OCI-LY7 (cell line): ENCODE results near the gene KCNIP4. TPM values are rescaled to one million over a fixed set of nuclear protein-coding genes. Genes with fewer than 3 reads are reported as not detected.

ENCODE experiments used
- BruUV-seq: library from RNA; stranded (reverse); fragments of 400-500 nt; replicated peaks from 2 replicates; lab custom pipeline; 2021; lab: Mats Ljungman, UMichigan
- CTCF ChIA-PET: fragments of 300-600 bp; sonication (Branson Sonifier 250); formaldehyde crosslinking; loops from one replicate; lab custom pipeline; 2022; ENCODE audit warnings: antibody characterized with exemption; ENCODE audit not compliant: unreplicated experiment; lab: Charles Lee
- POLR2A ChIA-PET: fragments of 300-600 bp; sonication (Branson Sonifier 250); formaldehyde crosslinking; loops from one replicate; lab custom pipeline; 2022; ENCODE audit warnings: antibody characterized with exemption; lab: Charles Lee
- DNase-seq: peaks from one replicate; pipeline ENCODE4 v3.0.0-alpha.2; 2015; ENCODE audit warnings: low spot score
- H2AFZ ChIP-seq: fragments of 200-600 bp; sonication (generic), shearing (Covaris generic); 2 replicates; pipeline ENCODE4 v1.6.1; 2014; ENCODE audit warnings: mild to moderate bottlenecking, antibody characterized with exemption, low read length, moderate library complexity
- H3K27ac ChIP-seq: fragments of 200-600 bp; sonication (generic); 2 replicates; pipeline ENCODE4 v1.5.1; 2014; ENCODE audit warnings: mixed run types, low read depth, mild to moderate bottlenecking, moderate library complexity, low read length, inconsistent platforms; ENCODE audit not compliant: poor library complexity, severe bottlenecking
- H3K36me3 ChIP-seq: fragments of 200-600 bp; sonication (generic); 2 replicates; pipeline ENCODE4 v1.6.1; 2014; ENCODE audit warnings: mild to moderate bottlenecking, antibody characterized with exemption, low read length, moderate library complexity, mixed read lengths; ENCODE audit not compliant: insufficient read depth
- H3K4me1 ChIP-seq: fragments of 200-600 bp; sonication (generic); 2 replicates; pipeline ENCODE4 v1.5.1; 2014; ENCODE audit warnings: mild to moderate bottlenecking, low read length; ENCODE audit not compliant: insufficient read depth, poor library complexity, severe bottlenecking
- H3K4me2 ChIP-seq: fragments of 200-600 bp; sonication (generic); 2 replicates; pipeline ENCODE4 v1.6.1; 2014; ENCODE audit warnings: mild to moderate bottlenecking, low read length
- H3K4me3 ChIP-seq: fragments of 200-600 bp; sonication (generic); 2 replicates; pipeline ENCODE4 v1.5.1; 2014; ENCODE audit warnings: mild to moderate bottlenecking, low read depth, low read length; ENCODE audit not compliant: poor library complexity, severe bottlenecking
- H3K79me2 ChIP-seq: fragments of 200-600 bp; sonication (generic); 2 replicates; pipeline ENCODE4 v1.6.1; 2016; ENCODE audit warnings: low read depth, mild to moderate bottlenecking, low read length, moderate library complexity, mixed read lengths; ENCODE audit not compliant: insufficient read depth
- H3K9me2 ChIP-seq: fragments of 200-600 bp; sonication (generic); 2 replicates; pipeline ENCODE4 v1.6.1; 2016; ENCODE audit warnings: mild to moderate bottlenecking, low read length, mixed read lengths; ENCODE audit not compliant: insufficient read depth
- H3K9me3 ChIP-seq: fragments of 200-600 bp; sonication (generic); 2 replicates; pipeline ENCODE4 v1.6.1; 2014; ENCODE audit warnings: mild to moderate bottlenecking, mixed run types, low read length, mixed read lengths
- H4K20me1 ChIP-seq: fragments of 200-600 bp; sonication (generic); 2 replicates; pipeline ENCODE4 v1.6.1; 2014; ENCODE audit warnings: mild to moderate bottlenecking, antibody characterized with exemption, low read length, moderate library complexity, mixed read lengths; ENCODE audit not compliant: insufficient read depth
- EZH2phosphoT487 ChIP-seq: fragments of 200-600 bp; sonication (generic); IDR thresholded peaks from 2 replicates; pipeline ENCODE4 v1.6.1; 2018; ENCODE audit warnings: low read depth, borderline replicate concordance, mild to moderate bottlenecking, mixed run types, antibody characterized with exemption, low read length, moderate library complexity, mixed read lengths
- intact Hi-C: fragments of 100-400 bp; cut with micrococcal nuclease; formaldehyde crosslinking; loops from one replicate; pipeline ENCODE4 v1.10.0; 2022; ENCODE audit not compliant: unreplicated experiment
- total RNA-seq, 2 experiments: library from RNA; depleted of rRNA in 1 of 2; stranded (reverse); fragments of >200 nt in 1 of 2; shearing (Covaris generic) in 1 of 2; gene quantifications; 2 replicates each; pipeline ENCODE4 v1.2.3, GENCODE V29; 2014 to 2022
- TF ChIP-seq, protein P1 (sequence below): fragments of 200-600 bp; sonication (generic); conservative IDR thresholded peaks from 2 replicates; pipeline ENCODE4 v1.5.1; 2014; ENCODE audit warnings: mild to moderate bottlenecking, antibody characterized with exemption, low read length, moderate library complexity, mixed read lengths

KCNIP4 gene
- total RNA-seq, 2 experiments from 2014 or later: not detected

DNA sequence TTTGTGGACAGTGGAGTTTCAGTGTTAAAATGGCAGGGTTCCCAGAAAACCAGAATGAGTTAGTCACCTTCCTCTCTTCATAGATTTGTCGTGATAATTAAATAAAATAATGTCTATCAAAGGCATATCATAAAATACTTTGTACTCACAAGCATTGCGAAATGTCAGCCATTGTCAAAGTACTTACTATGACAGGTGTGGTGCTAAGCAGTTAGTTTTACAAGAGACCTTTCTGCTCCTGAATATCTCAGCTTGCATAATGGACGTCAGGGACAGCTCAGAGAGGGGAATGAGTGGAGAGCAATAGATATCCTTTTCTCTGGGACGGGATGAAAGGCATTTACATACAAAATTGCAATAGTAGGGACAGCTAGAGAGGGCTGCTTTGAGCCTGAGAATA is 560.9 kb downstream of the KCNIP4 start:
- no peaks in the 10 kb centered on the region for H3K9me3 ChIP-seq

DNA sequence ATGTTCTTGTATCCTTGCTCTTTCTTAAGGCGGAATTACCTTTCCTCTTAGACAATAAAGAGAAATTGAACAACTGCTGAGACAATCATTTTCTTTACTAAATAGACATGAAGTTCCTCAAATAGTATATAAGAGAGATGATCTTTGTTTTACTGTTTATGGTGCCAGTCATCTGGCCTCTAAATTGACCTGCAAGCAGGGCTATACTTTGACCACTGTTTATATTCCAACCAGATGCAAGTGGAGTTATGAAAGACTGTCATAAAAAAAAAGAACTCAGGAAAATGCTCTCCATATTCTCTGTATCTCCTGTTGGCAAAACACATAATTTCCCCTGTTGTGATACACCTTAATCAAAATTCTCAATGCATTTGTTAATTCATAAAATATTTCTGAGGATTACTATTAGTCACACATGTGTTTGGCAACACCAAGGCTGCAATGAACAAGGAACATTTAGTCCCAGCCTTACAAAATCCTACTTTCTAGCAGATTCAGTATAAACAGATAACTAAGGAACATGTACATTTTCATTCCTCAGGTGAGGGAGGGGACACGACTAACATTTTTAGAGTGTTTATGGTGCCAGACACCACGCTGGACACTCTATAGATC is 562.3 kb downstream of the KCNIP4 start:
- Histone ChIP-seq H3K27ac (no peak overlapping the region), H3K79me2 (no peaks in the 10 kb centered on the region), H3K36me3 (no peaks in the 10 kb centered on the region), H4K20me1 (no peaks in the 10 kb centered on the region), H3K4me2 (no peak overlapping the region), H3K4me3 (no peak overlapping the region), H3K9me3 (no peaks in the 10 kb centered on the region), H3K9me2 (no peaks in the 10 kb centered on the region), H2AFZ (no peak overlapping the region), H3K4me1 (no peaks in the 10 kb centered on the region)
- ChIA-PET CTCF (no interaction called here), POLR2A (no interaction called here)
- intact Hi-C loops: no loop called here
- no peak for DNase-seq
- TF ChIP-seq, protein P1, sequence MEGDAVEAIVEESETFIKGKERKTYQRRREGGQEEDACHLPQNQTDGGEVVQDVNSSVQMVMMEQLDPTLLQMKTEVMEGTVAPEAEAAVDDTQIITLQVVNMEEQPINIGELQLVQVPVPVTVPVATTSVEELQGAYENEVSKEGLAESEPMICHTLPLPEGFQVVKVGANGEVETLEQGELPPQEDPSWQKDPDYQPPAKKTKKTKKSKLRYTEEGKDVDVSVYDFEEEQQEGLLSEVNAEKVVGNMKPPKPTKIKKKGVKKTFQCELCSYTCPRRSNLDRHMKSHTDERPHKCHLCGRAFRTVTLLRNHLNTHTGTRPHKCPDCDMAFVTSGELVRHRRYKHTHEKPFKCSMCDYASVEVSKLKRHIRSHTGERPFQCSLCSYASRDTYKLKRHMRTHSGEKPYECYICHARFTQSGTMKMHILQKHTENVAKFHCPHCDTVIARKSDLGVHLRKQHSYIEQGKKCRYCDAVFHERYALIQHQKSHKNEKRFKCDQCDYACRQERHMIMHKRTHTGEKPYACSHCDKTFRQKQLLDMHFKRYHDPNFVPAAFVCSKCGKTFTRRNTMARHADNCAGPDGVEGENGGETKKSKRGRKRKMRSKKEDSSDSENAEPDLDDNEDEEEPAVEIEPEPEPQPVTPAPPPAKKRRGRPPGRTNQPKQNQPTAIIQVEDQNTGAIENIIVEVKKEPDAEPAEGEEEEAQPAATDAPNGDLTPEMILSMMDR: no peak
- no peak for TF ChIP-seq EZH2phosphoT487
- BruUV-seq: no TSS peak

More for the DNA sequence above, 560.9 kb downstream of the KCNIP4 start:
- H3K9me2 ChIP-seq: no peaks in the 10 kb centered on the region
- intact Hi-C loops: no loop called here
- no peak overlapping the region for H3K4me3 ChIP-seq
- BruUV-seq: no TSS peak
- no peak overlapping the region for H2AFZ ChIP-seq
- no peak overlapping the region for H3K27ac ChIP-seq
- no peaks in the 10 kb centered on the region for H3K79me2 ChIP-seq
- no peaks in the 10 kb centered on the region for H4K20me1 ChIP-seq
- ChIA-PET POLR2A (no interaction called here), CTCF (no interaction called here)
- no peaks in the 10 kb centered on the region for H3K4me1 ChIP-seq
- no peaks in the 10 kb centered on the region for H3K36me3 ChIP-seq
- H3K4me2 ChIP-seq: no peak overlapping the region
- no peak for DNase-seq
- TF ChIP-seq, protein P1: no peak
- no peak for TF ChIP-seq EZH2phosphoT487

DNA sequence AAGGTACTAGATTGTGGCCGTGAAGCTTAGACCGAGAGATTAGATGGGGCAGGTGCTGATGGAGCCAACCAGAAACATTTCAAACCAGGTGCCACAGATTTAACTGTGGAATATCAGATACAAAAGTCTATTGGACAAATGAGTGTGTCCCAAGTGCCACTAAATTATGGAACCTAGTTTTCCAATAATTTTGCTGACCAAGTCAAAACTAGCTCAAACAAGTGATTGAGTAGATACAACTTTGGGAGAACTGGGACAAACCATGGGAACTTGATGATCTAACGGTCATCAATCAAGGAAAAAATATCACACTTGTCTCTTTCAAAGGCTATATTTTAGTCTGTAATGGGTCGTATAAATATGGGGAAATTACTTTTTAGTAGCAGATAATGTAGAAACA is 562.9 kb downstream of the KCNIP4 start:
- no peaks in the 10 kb centered on the region for H3K79me2 ChIP-seq
- H3K4me1 ChIP-seq: no peaks in the 10 kb centered on the region
- ChIA-PET POLR2A (no interaction called here), CTCF (no interaction called here)
- no peak overlapping the region for H2AFZ ChIP-seq
- no TSS peak for BruUV-seq
- no peak overlapping the region for H3K4me3 ChIP-seq
- no peaks in the 10 kb centered on the region for H3K9me2 ChIP-seq
- no peak overlapping the region for H3K4me2 ChIP-seq
- TF ChIP-seq, protein P1: no peak
- TF ChIP-seq EZH2phosphoT487: no peak
- intact Hi-C loops: no loop called here
- H3K36me3 ChIP-seq: no peaks in the 10 kb centered on the region
- no peaks in the 10 kb centered on the region for H4K20me1 ChIP-seq
- H3K9me3 ChIP-seq: no peaks in the 10 kb centered on the region
- H3K27ac ChIP-seq: no peak overlapping the region
- no peak for DNase-seq
